ENCODE data around the gene GSDMA.
A peak's percentile ranks its signal among the peaks of the same experiment; 100 is the strongest.

Gene GSDMA

GRCh38 chr17:39938140-39938869, 24.5 kb upstream of the GSDMA start:
- H3K79me1 ChIP-seq (replicated peaks; ENCODE audit: low read length, poor library complexity, severe bottlenecking), result no peaks in the 10 kb centered on the region
- peaks cover 5 to 8% of the 10 kb centered on the region in 2 experiments for H3K27me3 ChIP-seq (ENCODE audit: control insufficient read depth in 1 of 2, insufficient read depth in 1 of 2, low read length in 2 of 2)
- no peak overlapping the region for H3K9ac ChIP-seq (ENCODE audit: low read length)
- H3K27ac ChIP-seq (ENCODE audit: low read length, poor library complexity, severe bottlenecking), result no peak overlapping the region
- H2BK5ac ChIP-seq (ENCODE audit: low read depth, low read length, poor library complexity, severe bottlenecking), result no peak overlapping the region
- no peak overlapping the region for H2BK120ac ChIP-seq (ENCODE audit: low read depth, low read length)
- H3K4me1 ChIP-seq (ENCODE audit: control insufficient read depth, insufficient read depth, low read depth, low read length), result peaks cover 9% of the 10 kb centered on the region
- H2BK15ac ChIP-seq (ENCODE audit: low read depth, poor library complexity, severe bottlenecking), result no peak overlapping the region
- no peak overlapping the region for H3K18ac ChIP-seq (ENCODE audit: low read depth in 1 of 2, low read length in 2 of 2)
- H3K23ac ChIP-seq (ENCODE audit: low read length in 2 of 2), result no peak overlapping the region
- 89% methylated on average over 6 of the region's 8 CpGs for WGBS
- H3K14ac ChIP-seq (ENCODE audit: low read length in 2 of 2), result no peak overlapping the region
- H4K8ac ChIP-seq (ENCODE audit: low read length), result no peak overlapping the region
- H3K4me2 ChIP-seq (ENCODE audit: low read length, poor library complexity, severe bottlenecking), result no peak overlapping the region
- H4K91ac ChIP-seq (ENCODE audit: low read length), result no peak overlapping the region
- no peaks in the 10 kb centered on the region for H3K9me3 ChIP-seq (ENCODE audit: control insufficient read depth, low read length)
- DNase-seq, result no peak
- no peak overlapping the region for H3K4ac ChIP-seq (ENCODE audit: low read depth in 1 of 2, low read length in 2 of 2)
- no peak overlapping the region for H3K4me3 ChIP-seq (ENCODE audit: insufficient read depth in 1 of 2, low read depth in 1 of 2, low read length in 2 of 2)
- no peaks in the 10 kb centered on the region for H3K36me3 ChIP-seq (ENCODE audit: control insufficient read depth in 1 of 2, insufficient read depth in 2 of 2, low read depth in 1 of 2, low read length in 2 of 2)
- no peak overlapping the region for H2AK5ac ChIP-seq (ENCODE audit: low read length, severe bottlenecking)
- no peak overlapping the region for H2AFZ ChIP-seq (ENCODE audit: low read depth, low read length)
- H2BK12ac ChIP-seq (ENCODE audit: low read length in 2 of 2), result no peak overlapping the region

GRCh38 chr17:39939106-39939505, 23.7 kb upstream of the GSDMA start:
- Histone ChIP-seq H2AK5ac (ENCODE audit: low read length, severe bottlenecking) (no peak overlapping the region), H4K8ac (ENCODE audit: low read length) (no peak overlapping the region), H2BK15ac (ENCODE audit: low read depth, poor library complexity, severe bottlenecking) (no peak overlapping the region), H3K4me3 (ENCODE audit: insufficient read depth in 1 of 2, low read depth in 1 of 2, low read length in 2 of 2) (peak overlapping the region in 1 of 2 experiments; percentile 45), H3K23ac (ENCODE audit: low read length in 2 of 2) (no peak overlapping the region), H2BK120ac (ENCODE audit: low read depth, low read length) (no peak overlapping the region), H2BK12ac (ENCODE audit: low read length in 2 of 2) (no peak overlapping the region), H3K36me3 (ENCODE audit: control insufficient read depth in 1 of 2, insufficient read depth in 2 of 2, low read depth in 1 of 2, low read length in 2 of 2) (no peaks in the 10 kb centered on the region), H3K9me3 (ENCODE audit: control insufficient read depth, low read length) (no peaks in the 10 kb centered on the region), H3K4me1 (ENCODE audit: control insufficient read depth, insufficient read depth, low read depth, low read length) (peaks cover 9% of the 10 kb centered on the region), H3K9ac (ENCODE audit: low read length) (peak overlapping the region; percentile 81), H3K27ac (ENCODE audit: low read length, poor library complexity, severe bottlenecking) (no peak overlapping the region), H3K14ac (ENCODE audit: low read length in 2 of 2) (no peak overlapping the region), H3K4me2 (ENCODE audit: low read length, poor library complexity, severe bottlenecking) (no peak overlapping the region), H3K79me1 (replicated peaks; ENCODE audit: low read length, poor library complexity, severe bottlenecking) (no peaks in the 10 kb centered on the region), H3K4ac (ENCODE audit: low read depth in 1 of 2, low read length in 2 of 2) (no peak overlapping the region), H2BK5ac (ENCODE audit: low read depth, low read length, poor library complexity, severe bottlenecking) (no peak overlapping the region), H2AFZ (ENCODE audit: low read depth, low read length) (no peak overlapping the region), H3K18ac (ENCODE audit: low read depth in 1 of 2, low read length in 2 of 2) (no peak overlapping the region), H3K27me3 (ENCODE audit: control insufficient read depth in 1 of 2, insufficient read depth in 1 of 2, low read length in 2 of 2) (peaks cover 5 to 8% of the 10 kb centered on the region in 2 experiments), H4K91ac (ENCODE audit: low read length) (no peak overlapping the region)
- WGBS, result 93% methylated on average over 2 of the region's 3 CpGs
- no peak for DNase-seq

- Histone ChIP-seq H4K91ac (ENCODE audit: low read length) (peak overlapping the region; percentile 23), H3K27me3 (ENCODE audit: control insufficient read depth in 1 of 2, insufficient read depth in 1 of 2, low read length in 2 of 2) (peaks cover 5 to 8% of the 10 kb centered on the region in 2 experiments), H3K4ac (ENCODE audit: low read depth in 1 of 2, low read length in 2 of 2) (no peak overlapping the region), H2BK12ac (ENCODE audit: low read length in 2 of 2) (peak overlapping the region in 1 of 2 experiments; percentile 56), H3K9me3 (ENCODE audit: control insufficient read depth, low read length) (no peaks in the 10 kb centered on the region), H3K4me3 (ENCODE audit: insufficient read depth in 1 of 2, low read depth in 1 of 2, low read length in 2 of 2) (peak overlapping the region in 1 of 2 experiments; percentile 45), H2BK5ac (ENCODE audit: low read depth, low read length, poor library complexity, severe bottlenecking) (no peak overlapping the region), H3K4me2 (ENCODE audit: low read length, poor library complexity, severe bottlenecking) (no peak overlapping the region), H2BK15ac (ENCODE audit: low read depth, poor library complexity, severe bottlenecking) (no peak overlapping the region), H2AFZ (ENCODE audit: low read depth, low read length) (no peak overlapping the region), H3K4me1 (ENCODE audit: control insufficient read depth, insufficient read depth, low read depth, low read length) (peaks cover 9% of the 10 kb centered on the region), H4K8ac (ENCODE audit: low read length) (peak overlapping the region; percentile 67), H3K79me1 (replicated peaks; ENCODE audit: low read length, poor library complexity, severe bottlenecking) (no peaks in the 10 kb centered on the region), H3K18ac (ENCODE audit: low read depth in 1 of 2, low read length in 2 of 2) (peak overlapping the region in 1 of 2 experiments; percentile 78), H3K14ac (ENCODE audit: low read length in 2 of 2) (no peak overlapping the region), H3K36me3 (ENCODE audit: control insufficient read depth in 1 of 2, insufficient read depth in 2 of 2, low read depth in 1 of 2, low read length in 2 of 2) (no peaks in the 10 kb centered on the region), H3K27ac (ENCODE audit: low read length, poor library complexity, severe bottlenecking) (peak overlapping the region; percentile 52), H2BK120ac (ENCODE audit: low read depth, low read length) (no peak overlapping the region), H2AK5ac (ENCODE audit: low read length, severe bottlenecking) (no peak overlapping the region), H3K23ac (ENCODE audit: low read length in 2 of 2) (no peak overlapping the region), H3K9ac (ENCODE audit: low read length) (peak overlapping the region; percentile 81)
- 57% methylated on average over 6 of the region's 6 CpGs for WGBS
- DNase-seq, result peak; percentile 90
Measured at GRCh38 chr17:39939588-39940419, 23.0 kb upstream of the GSDMA start.

- Histone ChIP-seq H3K9ac (ENCODE audit: low read length) (no peak overlapping the region), H2BK120ac (ENCODE audit: low read depth, low read length) (no peak overlapping the region), H4K8ac (ENCODE audit: low read length) (no peak overlapping the region), H3K27me3 (ENCODE audit: control insufficient read depth in 1 of 2, insufficient read depth in 1 of 2, low read length in 2 of 2) (peaks cover 8 to 12% of the 10 kb centered on the region in 2 experiments), H4K91ac (ENCODE audit: low read length) (no peak overlapping the region), H2BK5ac (ENCODE audit: low read depth, low read length, poor library complexity, severe bottlenecking) (no peak overlapping the region), H2BK15ac (ENCODE audit: low read depth, poor library complexity, severe bottlenecking) (no peak overlapping the region), H3K27ac (ENCODE audit: low read length, poor library complexity, severe bottlenecking) (no peak overlapping the region), H2AFZ (ENCODE audit: low read depth, low read length) (no peak overlapping the region), H3K14ac (ENCODE audit: low read length in 2 of 2) (no peak overlapping the region), H3K9me3 (ENCODE audit: control insufficient read depth, low read length) (no peaks in the 10 kb centered on the region), H3K4me1 (ENCODE audit: control insufficient read depth, insufficient read depth, low read depth, low read length) (peaks cover 6% of the 10 kb centered on the region), H3K4ac (ENCODE audit: low read depth in 1 of 2, low read length in 2 of 2) (no peak overlapping the region), H2AK5ac (ENCODE audit: low read length, severe bottlenecking) (no peak overlapping the region), H3K36me3 (ENCODE audit: control insufficient read depth in 1 of 2, insufficient read depth in 2 of 2, low read depth in 1 of 2, low read length in 2 of 2) (no peaks in the 10 kb centered on the region), H3K23ac (ENCODE audit: low read length in 2 of 2) (no peak overlapping the region), H3K79me1 (replicated peaks; ENCODE audit: low read length, poor library complexity, severe bottlenecking) (no peaks in the 10 kb centered on the region), H3K4me3 (ENCODE audit: insufficient read depth in 1 of 2, low read depth in 1 of 2, low read length in 2 of 2) (no peak overlapping the region), H2BK12ac (ENCODE audit: low read length in 2 of 2) (no peak overlapping the region), H3K18ac (ENCODE audit: low read depth in 1 of 2, low read length in 2 of 2) (no peak overlapping the region), H3K4me2 (ENCODE audit: low read length, poor library complexity, severe bottlenecking) (no peak overlapping the region)
- 88% methylated on average over 14 of the region's 14 CpGs for WGBS
- DNase-seq, result no peak
Measured at GRCh38 chr17:39943702-39944392, 19.0 kb upstream of the GSDMA start.
